Measurements from ENCODE around the gene MBP. TPM values are rescaled to one million over a fixed set of nuclear protein-coding genes. Genes with fewer than 3 reads are reported as not detected.

The MBP gene
- total RNA-seq, 4 donors from 2014 or later = 28.6 to 55.0 (median 50.4) TPM

DNA sequence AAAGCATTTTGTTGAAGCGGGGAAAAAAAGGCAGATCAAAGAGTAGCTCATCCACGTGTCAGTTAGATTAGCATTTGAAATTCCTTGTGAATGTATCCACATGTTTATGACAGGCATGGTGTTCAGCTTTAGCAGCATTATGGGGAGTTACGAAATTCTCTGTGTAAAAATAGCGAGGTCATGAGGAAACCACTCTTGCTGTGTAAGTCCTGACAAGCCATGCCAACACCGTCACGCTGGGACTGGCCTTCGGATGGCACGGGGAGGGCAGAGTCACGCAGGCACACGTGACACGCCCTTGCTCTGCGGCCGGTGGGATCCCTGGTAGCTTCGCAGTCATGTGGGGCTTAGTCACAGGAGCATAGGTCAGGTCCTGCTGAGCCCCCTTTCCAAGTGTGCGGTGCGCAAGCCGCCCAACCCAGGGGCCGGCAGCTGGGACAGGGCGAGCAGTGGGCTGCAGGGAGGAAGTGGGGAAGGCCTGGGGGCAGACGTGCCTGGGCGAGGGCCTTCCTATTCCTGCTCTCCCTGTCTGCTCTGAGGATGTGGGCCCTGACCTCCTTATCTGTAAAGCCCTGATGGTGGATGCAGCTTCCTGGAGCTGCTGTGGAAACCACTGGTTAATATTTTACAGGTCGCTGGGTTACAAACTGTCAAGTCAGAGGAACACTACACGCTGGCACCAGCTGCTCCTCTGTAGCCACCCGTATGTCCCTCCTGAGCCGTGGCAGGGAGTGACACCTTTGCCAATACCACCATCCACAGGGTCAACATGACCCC is 18.0 kb downstream of the MBP start:
- Histone ChIP-seq H3K4me1 (peaks cover 27 to 48% of the 10 kb centered on the region in 2 donors), H3K27me3 (no peaks in the 10 kb centered on the region), H3K4me3 (peak overlapping the region; percentile 4 to 46 (median 44)), H3K9me3 (no peaks in the 10 kb centered on the region), H3K27ac (peak overlapping the region; percentile 88 to 100 (median 98)), H3K36me3 (no peaks in the 10 kb centered on the region)
- ATAC-seq = peak; percentile 95 to 96
- peak; percentile 99 for DNase-seq
- peak; percentile 76 to 87 for TF ChIP-seq POLR2A (IDR thresholded peaks at IDR 0.05)
- TF ChIP-seq, protein P1, sequence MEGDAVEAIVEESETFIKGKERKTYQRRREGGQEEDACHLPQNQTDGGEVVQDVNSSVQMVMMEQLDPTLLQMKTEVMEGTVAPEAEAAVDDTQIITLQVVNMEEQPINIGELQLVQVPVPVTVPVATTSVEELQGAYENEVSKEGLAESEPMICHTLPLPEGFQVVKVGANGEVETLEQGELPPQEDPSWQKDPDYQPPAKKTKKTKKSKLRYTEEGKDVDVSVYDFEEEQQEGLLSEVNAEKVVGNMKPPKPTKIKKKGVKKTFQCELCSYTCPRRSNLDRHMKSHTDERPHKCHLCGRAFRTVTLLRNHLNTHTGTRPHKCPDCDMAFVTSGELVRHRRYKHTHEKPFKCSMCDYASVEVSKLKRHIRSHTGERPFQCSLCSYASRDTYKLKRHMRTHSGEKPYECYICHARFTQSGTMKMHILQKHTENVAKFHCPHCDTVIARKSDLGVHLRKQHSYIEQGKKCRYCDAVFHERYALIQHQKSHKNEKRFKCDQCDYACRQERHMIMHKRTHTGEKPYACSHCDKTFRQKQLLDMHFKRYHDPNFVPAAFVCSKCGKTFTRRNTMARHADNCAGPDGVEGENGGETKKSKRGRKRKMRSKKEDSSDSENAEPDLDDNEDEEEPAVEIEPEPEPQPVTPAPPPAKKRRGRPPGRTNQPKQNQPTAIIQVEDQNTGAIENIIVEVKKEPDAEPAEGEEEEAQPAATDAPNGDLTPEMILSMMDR (IDR thresholded peaks at IDR 0.05 in 4 of 5, conservative IDR thresholded peaks at IDR 0.05 in 1 of 5) = peak in 1 of 5 experiments; percentile 53
- intact Hi-C loops (cut with DNase I; ENCODE audit: low total_unique reads) (loop anchor here (1.0 to 2.0 kb wide), 3 partner anchors 12 to 26 kb away; no protein-coding TSS in a partner anchor), in situ Hi-C loops (cut with MboI; ENCODE audit: low sequenced_read_pairs in 4 of 4) (no loop called here)

DNA sequence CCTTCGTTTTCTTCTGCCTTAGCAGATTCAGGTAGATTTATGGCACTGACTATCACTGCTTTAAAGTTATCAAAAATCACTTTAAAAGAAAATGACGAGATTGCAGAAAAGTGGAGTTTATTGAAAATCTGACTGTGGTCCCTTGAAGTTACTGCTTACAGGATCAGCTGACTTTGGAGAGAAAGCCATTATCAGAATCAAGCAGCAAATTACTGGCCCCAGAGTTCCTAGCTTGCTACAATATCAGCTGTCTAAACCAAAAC is 18.5 kb downstream of the MBP start:
- Histone ChIP-seq H3K9me3 (no peaks in the 10 kb centered on the region), H3K4me3 (peak overlapping the region in 1 of 4 donors; percentile 46), H3K4me1 (peaks cover 32 to 45% of the 10 kb centered on the region in 2 donors), H3K27me3 (no peaks in the 10 kb centered on the region), H3K27ac (peak overlapping the region; percentile 88 to 100 (median 98)), H3K36me3 (no peaks in the 10 kb centered on the region)
- no peak for DNase-seq
- in situ Hi-C loops (cut with MboI; ENCODE audit: low sequenced_read_pairs in 4 of 4) = no loop called here
- ATAC-seq = no peak
- intact Hi-C loops (cut with DNase I; ENCODE audit: low total_unique reads) = loop anchor here (1.0 to 2.0 kb wide), 3 partner anchors 12 to 26 kb away; no protein-coding TSS in a partner anchor
- no peak for TF ChIP-seq POLR2A (IDR thresholded peaks at IDR 0.05)
- TF ChIP-seq, protein P1 (IDR thresholded peaks at IDR 0.05 in 4 of 5, conservative IDR thresholded peaks at IDR 0.05 in 1 of 5) = no peak

DNA sequence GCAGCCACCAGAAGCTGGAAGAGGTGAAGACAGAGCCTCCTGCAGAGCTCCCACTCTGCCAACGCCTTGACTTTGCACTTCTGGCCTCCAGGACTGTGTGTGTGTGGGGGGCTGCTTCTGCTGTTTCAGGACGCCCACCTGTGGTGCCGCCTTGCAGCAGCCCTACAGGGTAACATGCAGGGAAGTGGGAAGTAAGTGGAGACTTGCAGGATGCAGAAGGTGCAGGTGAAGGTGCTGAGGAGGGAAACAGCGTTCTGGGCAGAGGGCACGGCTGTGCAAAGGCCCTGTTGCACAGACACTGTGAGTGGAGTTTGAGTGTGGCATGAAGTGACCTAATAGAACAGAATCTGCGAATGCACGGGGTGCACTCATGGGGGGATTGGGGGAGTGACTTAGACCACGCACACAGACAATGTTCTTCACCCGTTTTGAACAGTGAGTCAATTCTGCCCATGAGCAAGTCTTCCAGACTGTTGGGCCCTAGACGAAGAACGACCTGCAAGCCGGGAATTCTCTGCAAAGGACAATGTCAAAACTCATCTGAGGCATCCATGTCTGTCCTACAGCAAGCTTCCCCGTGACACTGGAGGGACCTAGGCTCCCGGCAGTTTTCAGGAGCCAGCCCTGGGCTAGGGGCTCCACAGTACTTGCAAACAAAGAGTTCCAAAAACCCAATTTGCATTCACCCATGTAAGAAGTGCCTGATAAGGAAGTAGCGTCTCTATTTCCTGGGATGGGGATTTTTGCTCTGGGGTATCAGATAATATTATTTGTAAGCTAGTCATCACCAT is 19.0 kb downstream of the MBP start:
- DNase-seq (peak in 1 of 2 donors; percentile 13), ATAC-seq (no peak)
- Histone ChIP-seq H3K27me3 (no peaks in the 10 kb centered on the region), H3K4me1 (peaks cover 37 to 45% of the 10 kb centered on the region in 2 donors), H3K9me3 (no peaks in the 10 kb centered on the region), H3K36me3 (no peaks in the 10 kb centered on the region), H3K4me3 (peak overlapping the region in 1 of 4 donors; percentile 46), H3K27ac (peak overlapping the region; percentile 88 to 100 (median 98))
- intact Hi-C loops (cut with DNase I; ENCODE audit: low total_unique reads) = loop anchor here (1.0 to 2.0 kb wide), 3 partner anchors 11 to 25 kb away; no protein-coding TSS in a partner anchor
- in situ Hi-C loops (cut with MboI; ENCODE audit: low sequenced_read_pairs in 4 of 4) = no loop called here
- TF ChIP-seq POLR2A (IDR thresholded peaks at IDR 0.05) = no peak
- TF ChIP-seq, protein P1 (IDR thresholded peaks at IDR 0.05 in 4 of 5, conservative IDR thresholded peaks at IDR 0.05 in 1 of 5) = no peak

DNA sequence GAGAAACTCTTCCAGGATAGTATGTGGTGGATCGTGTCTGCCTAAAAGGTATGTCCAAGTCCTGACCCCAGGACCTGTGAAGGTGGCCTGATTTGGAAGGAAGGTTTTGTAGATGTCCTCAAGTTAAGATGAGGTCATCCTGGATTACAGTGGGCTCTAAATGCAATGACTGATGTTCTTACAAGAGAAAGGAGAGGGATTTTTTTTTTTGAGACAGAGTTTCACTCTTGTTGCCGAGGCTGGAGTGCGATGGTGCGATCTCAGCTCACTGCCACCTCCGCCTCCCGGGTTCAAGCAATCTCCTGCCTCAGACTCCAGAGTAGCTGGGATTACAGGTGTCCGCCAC is 19.9 kb downstream of the MBP start:
- no peak overlapping the region for H3K4me3 ChIP-seq
- peak overlapping the region; percentile 88 to 100 (median 98) for H3K27ac ChIP-seq

More for the DNA sequence above, 19.9 kb downstream of the MBP start:
- Histone ChIP-seq H3K27me3 (no peaks in the 10 kb centered on the region), H3K36me3 (no peaks in the 10 kb centered on the region), H3K4me1 (peaks cover 46 to 53% of the 10 kb centered on the region in 2 donors), H3K9me3 (no peaks in the 10 kb centered on the region)
- peak in 1 of 2 donors; percentile 12 for DNase-seq
- no peak for ATAC-seq
- TF ChIP-seq, protein P1 (IDR thresholded peaks at IDR 0.05 in 4 of 5, conservative IDR thresholded peaks at IDR 0.05 in 1 of 5) = no peak
- no peak for TF ChIP-seq POLR2A (IDR thresholded peaks at IDR 0.05)
- intact Hi-C loops (cut with DNase I; ENCODE audit: low total_unique reads) (no loop called here), in situ Hi-C loops (cut with MboI; ENCODE audit: low sequenced_read_pairs in 4 of 4) (no loop called here)

Measured in gastrocnemius medialis (tissue), 4 donors.